ENCODE data around the gene GRIP1.

The GRIP1 gene

DNA sequence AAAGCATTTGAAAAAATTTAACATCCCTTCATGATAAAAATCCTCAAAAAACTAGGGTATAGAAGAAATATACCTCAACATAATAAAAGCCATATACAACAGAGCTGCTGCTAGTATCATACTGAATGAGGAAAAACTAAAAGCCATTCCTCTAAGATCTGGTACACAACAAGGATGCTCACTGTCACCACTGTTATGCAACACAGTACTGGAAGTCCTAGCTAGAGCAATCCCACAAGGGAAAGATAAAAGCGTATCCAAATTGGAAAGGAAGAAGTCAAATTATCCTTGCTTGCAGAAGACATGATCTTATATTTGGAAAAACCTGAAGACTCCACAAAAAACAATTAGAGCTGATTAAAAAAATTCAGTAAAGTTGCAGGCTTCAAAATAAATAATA lies 261.7 kb downstream of the GRIP1 start:
- no peaks in the 10 kb centered on the region for H3K4me1 ChIP-seq (ENCODE audit: insufficient read depth, low read length)
- ATAC-seq (ENCODE audit: insufficient read depth, low read depth) (no peak), DNase-seq (no peak)
- H2AFZ ChIP-seq (ENCODE audit: low read depth, low read length) = no peak overlapping the region
- TF ChIP-seq, protein P1, sequence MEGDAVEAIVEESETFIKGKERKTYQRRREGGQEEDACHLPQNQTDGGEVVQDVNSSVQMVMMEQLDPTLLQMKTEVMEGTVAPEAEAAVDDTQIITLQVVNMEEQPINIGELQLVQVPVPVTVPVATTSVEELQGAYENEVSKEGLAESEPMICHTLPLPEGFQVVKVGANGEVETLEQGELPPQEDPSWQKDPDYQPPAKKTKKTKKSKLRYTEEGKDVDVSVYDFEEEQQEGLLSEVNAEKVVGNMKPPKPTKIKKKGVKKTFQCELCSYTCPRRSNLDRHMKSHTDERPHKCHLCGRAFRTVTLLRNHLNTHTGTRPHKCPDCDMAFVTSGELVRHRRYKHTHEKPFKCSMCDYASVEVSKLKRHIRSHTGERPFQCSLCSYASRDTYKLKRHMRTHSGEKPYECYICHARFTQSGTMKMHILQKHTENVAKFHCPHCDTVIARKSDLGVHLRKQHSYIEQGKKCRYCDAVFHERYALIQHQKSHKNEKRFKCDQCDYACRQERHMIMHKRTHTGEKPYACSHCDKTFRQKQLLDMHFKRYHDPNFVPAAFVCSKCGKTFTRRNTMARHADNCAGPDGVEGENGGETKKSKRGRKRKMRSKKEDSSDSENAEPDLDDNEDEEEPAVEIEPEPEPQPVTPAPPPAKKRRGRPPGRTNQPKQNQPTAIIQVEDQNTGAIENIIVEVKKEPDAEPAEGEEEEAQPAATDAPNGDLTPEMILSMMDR (IDR thresholded peaks at IDR 0.05; ENCODE audit: borderline replicate concordance, extremely low read depth, low read length, poor library complexity, severe bottlenecking) = no peak
- peaks cover 3% of the 10 kb centered on the region for H3K9me3 ChIP-seq (ENCODE audit: insufficient read depth, low read length, severe bottlenecking)
- no peak overlapping the region for H3K4me2 ChIP-seq (ENCODE audit: insufficient read depth, low read length)
- H3K36me3 ChIP-seq (ENCODE audit: insufficient read depth, low read length) = no peaks in the 10 kb centered on the region
- no peak overlapping the region for H3K4me3 ChIP-seq (ENCODE audit: low read depth in 1 of 2, low read length in 2 of 2)
- H3K27me3 ChIP-seq (ENCODE audit: insufficient read depth, low read length, poor library complexity) = no peaks in the 10 kb centered on the region
- H3K27ac ChIP-seq (ENCODE audit: low read length) = no peak overlapping the region
- H4K20me1 ChIP-seq (ENCODE audit: insufficient read depth, low read length) = no peaks in the 10 kb centered on the region
- no peak overlapping the region for H3K9ac ChIP-seq (ENCODE audit: low read depth, low read length)
- H3K79me2 ChIP-seq (ENCODE audit: insufficient read depth, low read length) = no peaks in the 10 kb centered on the region

DNA sequence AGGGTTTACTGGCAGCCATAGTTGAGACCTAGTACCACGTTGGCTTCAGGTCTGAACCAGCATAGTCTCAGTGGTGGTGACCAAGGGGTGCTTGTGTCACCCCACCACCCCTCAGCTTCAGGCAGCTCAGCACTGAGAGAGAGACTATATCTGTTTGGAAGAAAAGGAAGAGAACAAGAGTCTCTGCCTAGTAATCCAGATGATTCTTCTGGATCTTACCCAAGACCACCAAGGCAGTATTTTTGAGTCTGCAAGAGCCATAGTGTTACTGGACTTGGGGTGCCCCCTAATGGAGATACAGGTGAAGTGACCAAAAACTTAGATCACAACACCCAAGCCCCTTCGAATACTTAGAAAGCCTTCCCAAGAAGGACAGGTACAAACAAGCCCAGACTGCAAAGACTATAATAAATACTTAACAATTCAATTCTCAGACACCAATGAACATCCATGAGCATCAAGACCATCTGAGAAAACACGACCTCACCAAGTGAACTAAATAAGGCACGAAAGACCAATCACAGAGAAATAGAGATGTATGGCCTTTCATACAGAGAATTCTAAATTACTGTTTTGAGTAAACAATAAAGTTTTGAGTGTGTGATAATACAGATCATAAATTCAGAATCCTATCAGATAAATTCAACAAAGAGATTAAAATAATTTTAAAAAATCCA lies 269.5 kb downstream of the GRIP1 start:
- H3K36me3 ChIP-seq (ENCODE audit: insufficient read depth, low read length) = no peaks in the 10 kb centered on the region
- H3K27ac ChIP-seq (ENCODE audit: low read length) = no peak overlapping the region
- no peaks in the 10 kb centered on the region for H3K27me3 ChIP-seq (ENCODE audit: insufficient read depth, low read length, poor library complexity)
- TF ChIP-seq, protein P1 (IDR thresholded peaks at IDR 0.05; ENCODE audit: borderline replicate concordance, extremely low read depth, low read length, poor library complexity, severe bottlenecking) = peak; percentile 79
- no peak for TF ChIP-seq EZH2 (IDR thresholded peaks at IDR 0.05; ENCODE audit: borderline replicate concordance, low read depth, low read length, severe bottlenecking)
- no peak overlapping the region for H2AFZ ChIP-seq (ENCODE audit: low read depth, low read length)
- H3K9me3 ChIP-seq (ENCODE audit: insufficient read depth, low read length, severe bottlenecking) = peaks cover 3% of the 10 kb centered on the region
- no peaks in the 10 kb centered on the region for H4K20me1 ChIP-seq (ENCODE audit: insufficient read depth, low read length)
- H3K4me1 ChIP-seq (ENCODE audit: insufficient read depth, low read length) = no peaks in the 10 kb centered on the region
- H3K4me2 ChIP-seq (ENCODE audit: insufficient read depth, low read length) = no peak overlapping the region
- DNase-seq (peak; percentile 62), ATAC-seq (ENCODE audit: insufficient read depth, low read depth) (peak; percentile 93)
- no peaks in the 10 kb centered on the region for H3K79me2 ChIP-seq (ENCODE audit: insufficient read depth, low read length)
- H3K4me3 ChIP-seq (ENCODE audit: low read depth in 1 of 2, low read length in 2 of 2) = no peak overlapping the region
- no peak overlapping the region for H3K9ac ChIP-seq (ENCODE audit: low read depth, low read length)

DNA sequence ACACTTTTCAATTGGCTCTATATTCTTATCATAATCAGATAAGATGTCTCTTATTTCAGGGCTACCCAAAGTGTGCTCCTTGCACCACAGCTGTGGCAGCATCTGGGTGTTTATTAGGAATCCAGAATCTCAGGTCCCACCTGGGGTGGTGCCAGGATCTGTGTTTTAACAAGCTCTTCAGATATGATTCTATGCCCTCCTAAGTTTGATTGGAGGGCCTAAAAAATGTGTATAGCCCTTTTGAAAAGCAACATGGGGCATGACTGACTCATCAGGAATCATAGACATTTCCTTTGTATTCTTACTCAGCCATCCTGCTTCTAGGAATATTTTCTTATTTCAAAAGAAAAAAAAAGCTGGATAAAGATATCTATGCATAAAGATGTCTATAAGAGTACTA lies 273.5 kb downstream of the GRIP1 start:
- no peak overlapping the region for H2AFZ ChIP-seq (ENCODE audit: low read depth, low read length)
- no peak for DNase-seq
- H3K27me3 ChIP-seq (ENCODE audit: insufficient read depth, low read length, poor library complexity) = no peaks in the 10 kb centered on the region

More for the DNA sequence above, 273.5 kb downstream of the GRIP1 start:
- TF ChIP-seq, protein P1 (IDR thresholded peaks at IDR 0.05; ENCODE audit: borderline replicate concordance, extremely low read depth, low read length, poor library complexity, severe bottlenecking) = no peak
- TF ChIP-seq EZH2 (IDR thresholded peaks at IDR 0.05; ENCODE audit: borderline replicate concordance, low read depth, low read length, severe bottlenecking) = no peak
- no peaks in the 10 kb centered on the region for H4K20me1 ChIP-seq (ENCODE audit: insufficient read depth, low read length)
- no peak overlapping the region for H3K4me3 ChIP-seq (ENCODE audit: low read depth in 1 of 2, low read length in 2 of 2)
- no peaks in the 10 kb centered on the region for H3K79me2 ChIP-seq (ENCODE audit: insufficient read depth, low read length)
- no peak for ATAC-seq (ENCODE audit: insufficient read depth, low read depth)
- H3K9ac ChIP-seq (ENCODE audit: low read depth, low read length) = no peak overlapping the region
- no peak overlapping the region for H3K4me2 ChIP-seq (ENCODE audit: insufficient read depth, low read length)
- H3K9me3 ChIP-seq (ENCODE audit: insufficient read depth, low read length, severe bottlenecking) = no peaks in the 10 kb centered on the region
- no peaks in the 10 kb centered on the region for H3K4me1 ChIP-seq (ENCODE audit: insufficient read depth, low read length)
- no peak overlapping the region for H3K27ac ChIP-seq (ENCODE audit: low read length)
- no peaks in the 10 kb centered on the region for H3K36me3 ChIP-seq (ENCODE audit: insufficient read depth, low read length)

Data from DND-41 (cell line).